K562 (cell line): ENCODE data around the gene ADGRE2. TPM values are rescaled to one million over a fixed set of nuclear protein-coding genes. Genes with fewer than 3 reads are reported as not detected.

Experiments used
- CREM ChIP-seq: IDR thresholded peaks from 2 replicates; pipeline ENCODE4 v1.6.1; 2014; ENCODE audit warnings: antibody characterized with exemption, low read depth
- ETV1 ChIP-seq: fragments of 450-650 bp; conservative IDR thresholded peaks from 2 replicates; pipeline ENCODE4 v1.6.1; 2016; ENCODE audit warnings: missing genetic modification characterization, control low read depth, low read depth, missing compliant biosample characterization
- ZBTB11 ChIP-seq, 3 experiments: fragments of 200-800 bp in 1 of 3; fragments of 250-450 bp in 1 of 3; fragments of 450-650 bp in 1 of 3; sonication (Bioruptor Pico) in 1 of 3; sonication (Bioruptor generic) in 1 of 3; formaldehyde crosslinking in 1 of 3; IDR thresholded peaks; 2 replicates each; pipeline versions ENCODE4 v1.6.1 to v1.8.0; 2016 to 2022; ENCODE audit warnings: mild to moderate bottlenecking in 2 of 3, missing genetic modification characterization in 2 of 3, missing compliant biosample characterization in 1 of 3, moderate library complexity in 1 of 3
- ZNF584 ChIP-seq: fragments of 200-800 bp; sonication (Bioruptor generic); IDR thresholded peaks from 2 replicates; pipeline ENCODE4 v1.6.1; 2016; ENCODE audit warnings: low read depth, mild to moderate bottlenecking, missing genetic modification characterization, missing compliant biosample characterization
- polyA plus RNA-seq, 8 experiments: library from polyadenylated mRNA; depleted of rRNA in 4 of 8; stranded (reverse) in 5 of 8; unstranded in 3 of 8; fragments of >200 nt; fragmentation: Nextera tagmentation in 2 of 8; fragmentation: Illumina TruSeq in 1 of 8; extraction: Ambion mirVana in 2 of 8; extraction: Trizol in 1 of 8; gene quantifications; 2 replicates each; pipeline versions ENCODE4 v1.2.1 to v1.2.3, GENCODE V29; 2011 to 2014; ENCODE audit warnings: inconsistent platforms in 1 of 8, missing spikeins in 1 of 8
- total RNA-seq, 7 experiments: library from RNA; depleted of rRNA in 6 of 7; stranded (reverse); fragments of >200 nt in 6 of 7; fragmentation: Illumina TruSeq in 2 of 7; extraction: Trizol in 2 of 7; gene quantifications; 2 replicates each; pipeline versions ENCODE4 v1.2.1 to v1.2.3, GENCODE V29; 2011 to 2021; ENCODE audit warnings: low replicate concordance in 1 of 7
- TF ChIP-seq, protein P1 (sequence below): sonication (generic); formaldehyde crosslinking; IDR thresholded peaks from 2 replicates; pipeline ENCODE4 v1.8.0; 2022; ENCODE audit warnings: missing genetic modification reagents, mild to moderate bottlenecking, moderate library complexity, borderline replicate concordance

Gene ADGRE2
- total and polyA plus RNA-seq, 9 of the 15 experiments (the other 6 are each of a cell fraction or from before 2014, with no cell fraction given), result 4.3 to 17.3 (median 9.8) TPM

- TF ChIP-seq, protein P1, sequence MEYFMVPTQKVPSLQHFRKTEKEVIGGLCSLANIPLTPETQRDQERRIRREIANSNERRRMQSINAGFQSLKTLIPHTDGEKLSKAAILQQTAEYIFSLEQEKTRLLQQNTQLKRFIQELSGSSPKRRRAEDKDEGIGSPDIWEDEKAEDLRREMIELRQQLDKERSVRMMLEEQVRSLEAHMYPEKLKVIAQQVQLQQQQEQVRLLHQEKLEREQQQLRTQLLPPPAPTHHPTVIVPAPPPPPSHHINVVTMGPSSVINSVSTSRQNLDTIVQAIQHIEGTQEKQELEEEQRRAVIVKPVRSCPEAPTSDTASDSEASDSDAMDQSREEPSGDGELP (CRISPR knock-in tag), result peak; percentile 75; the same call in 1 of the 2 replicates
- TF ChIP-seq ZNF584 (CRISPR knock-in tag) (0 out of 2 replicates have a peak, but pooled peaks have one; percentile 23), ZBTB11 (CRISPR knock-in tag; IDR thresholded peaks at IDR 0.05) (0 out of 6 replicates have a peak, but pooled peaks of 1 of the 3 experiments have one; percentile 22), ETV1 (tag) (peak; percentile 50; the same call in 1 of the 2 replicates), CREM (peak; percentile 72)
Measured at GRCh38 chr19:14784730-14785101, 6.4 kb upstream of the ADGRE2 start (continued).
